ENCODE results near the gene BANP.
"Not testable (repeated sequence)": the region's sequence is repeated elsewhere in the genome, so short reads cannot be mapped to it uniquely, and the experiment has no call there.

The BANP gene

DNA sequence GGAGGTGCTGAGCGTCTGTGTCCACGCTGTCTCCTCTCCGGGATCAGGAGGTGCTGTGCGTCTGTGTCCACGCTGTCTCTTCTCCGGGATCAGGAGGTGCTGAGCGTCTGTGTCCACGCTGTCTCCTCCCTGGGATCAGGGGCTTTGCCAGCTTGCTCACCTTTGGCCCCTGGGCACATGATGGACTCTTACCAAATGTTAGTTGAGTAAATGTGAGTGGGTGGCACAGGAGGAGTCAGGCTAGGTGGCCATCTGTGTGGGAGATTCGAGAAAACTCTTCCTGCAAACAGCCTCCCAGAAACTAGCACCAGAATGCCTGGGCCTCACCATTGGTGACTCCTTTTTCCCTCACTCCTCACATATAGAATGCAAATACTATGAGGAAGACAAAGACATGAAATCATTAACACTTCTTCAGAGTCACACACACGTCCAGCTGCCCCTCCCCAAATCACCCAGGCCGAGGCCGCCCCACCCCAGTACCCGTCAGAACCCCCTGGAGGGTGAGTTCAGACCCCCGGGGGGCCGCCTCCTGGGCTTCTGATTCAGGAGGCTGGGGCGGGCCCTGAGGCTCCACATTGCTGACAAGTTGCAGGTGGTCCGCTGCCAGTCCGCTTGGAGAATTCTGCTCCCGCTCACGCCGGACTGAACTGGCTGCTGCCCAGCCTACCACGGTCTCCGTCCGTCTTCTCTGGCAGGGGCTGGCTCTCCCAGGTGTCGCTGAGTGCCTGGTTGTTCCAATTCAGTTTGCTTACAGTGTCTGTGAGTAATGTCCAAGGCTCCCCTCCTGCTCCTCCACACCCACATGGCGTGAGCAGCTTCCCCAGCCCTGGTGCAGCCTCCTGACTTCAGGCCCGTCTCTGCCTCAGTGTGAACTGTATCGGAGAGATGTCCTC is 158.7 kb downstream of the BANP start:
- not testable (repeated sequence) for DNase-seq

DNA sequence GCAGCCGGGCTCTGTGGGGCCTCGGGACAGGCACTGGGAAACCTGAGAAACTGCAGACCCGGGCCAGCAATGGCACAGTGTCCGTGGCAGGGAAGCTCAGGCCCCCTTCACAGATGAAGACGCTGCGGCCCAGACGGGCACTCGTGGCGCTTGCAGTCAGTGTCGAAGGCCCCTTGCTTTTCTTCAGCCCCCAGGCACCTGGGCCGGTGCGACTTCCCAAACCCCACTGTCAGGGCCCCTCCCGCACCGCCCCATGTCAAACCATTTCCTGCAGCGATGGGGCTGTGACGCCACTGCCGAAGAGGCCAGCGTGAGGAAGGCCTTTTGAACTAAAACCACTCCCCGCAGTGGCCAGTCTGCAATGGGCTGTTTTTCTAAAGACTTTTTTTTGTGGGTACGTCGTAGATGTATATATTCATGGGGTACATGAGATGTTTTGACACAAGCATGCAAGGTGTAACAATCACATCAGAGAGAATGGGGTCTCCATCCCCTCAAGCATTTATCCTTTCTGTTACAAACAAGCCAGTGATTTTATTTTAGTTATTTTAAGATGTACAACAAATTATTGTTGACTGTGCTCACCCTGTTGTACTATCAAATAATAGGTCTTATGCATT is 159.8 kb downstream of the BANP start:
- DNase-seq: not testable (repeated sequence)

DNA sequence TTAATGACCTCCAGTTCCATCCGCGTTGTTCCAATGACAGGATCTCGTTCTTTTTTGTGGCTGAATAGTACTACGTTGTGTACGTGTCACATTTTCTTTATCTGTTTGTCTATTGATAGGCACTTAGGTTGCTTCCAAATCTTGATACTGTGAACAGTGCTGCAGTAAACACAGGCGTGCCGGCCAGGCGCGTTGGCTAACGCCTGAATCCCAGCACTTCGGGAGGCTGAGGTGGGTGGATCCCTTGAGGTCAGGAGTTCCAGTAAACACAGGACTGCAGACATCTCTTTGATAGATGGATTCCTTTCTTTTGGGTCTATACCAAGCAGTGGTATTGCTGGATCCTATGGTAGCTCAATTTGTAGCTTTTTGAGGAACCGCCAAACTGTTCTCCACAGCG is 160.7 kb downstream of the BANP start:
- DNase-seq: not testable (repeated sequence)

GRCh38 chr16:88113545-88114045 is 162.4 kb downstream of the BANP start:
- DNase-seq: no peak

DNA sequence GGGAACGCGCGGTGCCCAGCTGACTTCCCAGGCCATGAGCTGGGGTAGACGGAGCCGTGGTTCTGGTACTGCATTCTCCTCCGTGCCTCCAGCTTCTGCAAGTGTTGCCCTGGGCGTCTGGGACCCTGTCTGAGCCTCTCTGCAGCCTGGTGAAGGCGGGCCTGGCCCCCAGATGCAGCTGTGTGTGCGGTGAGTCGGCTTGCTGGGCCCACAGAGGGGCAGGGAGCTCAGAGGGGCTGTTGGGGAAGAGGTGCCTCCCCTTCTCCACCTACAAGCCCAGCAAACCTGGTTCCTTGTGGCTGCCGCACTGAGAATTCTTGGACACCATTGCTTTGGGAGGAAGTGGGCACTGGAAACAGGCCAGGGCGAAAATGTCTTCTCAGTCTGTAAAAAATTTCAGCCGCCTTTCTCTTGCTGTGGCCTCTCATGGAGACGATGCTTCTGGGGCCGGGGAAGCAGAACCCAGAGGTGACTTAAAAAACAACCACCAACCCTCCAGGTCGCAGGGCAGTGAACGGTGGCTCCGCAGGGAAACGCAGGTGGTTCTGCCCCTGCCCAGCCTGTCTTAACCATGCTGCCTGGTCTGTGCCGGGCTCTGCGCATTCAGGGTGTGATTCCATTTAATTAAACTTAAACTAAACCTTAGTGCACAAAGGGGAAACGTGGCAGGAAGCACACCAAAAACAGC is 163.5 kb downstream of the BANP start:
- DNase-seq: not testable (repeated sequence)

GRCh38 chr16:88116121-88116520 is 164.9 kb downstream of the BANP start:
- DNase-seq: no peak

GRCh38 chr16:88117476-88117868 is 166.2 kb downstream of the BANP start:
- no peak for DNase-seq

DNA sequence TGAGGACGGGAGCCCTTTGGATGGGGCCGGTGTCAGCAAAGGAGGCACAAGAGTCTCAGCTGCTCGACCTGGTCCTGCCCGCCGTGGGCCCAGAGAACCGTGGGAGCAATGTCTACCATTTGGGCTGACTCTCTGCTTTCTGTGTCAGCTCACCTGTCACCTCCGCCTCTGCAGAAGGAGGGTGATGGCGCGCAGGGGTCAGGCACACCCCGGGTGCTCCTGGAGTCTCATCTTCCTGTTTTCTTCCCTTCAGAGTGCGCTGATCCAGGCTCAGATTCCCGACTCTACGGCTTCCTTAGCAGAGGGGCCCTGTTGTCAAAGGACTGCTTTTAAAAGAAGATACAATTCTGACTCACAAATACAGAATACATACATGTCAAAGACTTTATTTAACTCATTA is 167.1 kb downstream of the BANP start:
- DNase-seq: no peak

GRCh38 chr16:88118852-88119741 is 167.9 kb downstream of the BANP start:
- DNase-seq: not testable (repeated sequence)

DNA sequence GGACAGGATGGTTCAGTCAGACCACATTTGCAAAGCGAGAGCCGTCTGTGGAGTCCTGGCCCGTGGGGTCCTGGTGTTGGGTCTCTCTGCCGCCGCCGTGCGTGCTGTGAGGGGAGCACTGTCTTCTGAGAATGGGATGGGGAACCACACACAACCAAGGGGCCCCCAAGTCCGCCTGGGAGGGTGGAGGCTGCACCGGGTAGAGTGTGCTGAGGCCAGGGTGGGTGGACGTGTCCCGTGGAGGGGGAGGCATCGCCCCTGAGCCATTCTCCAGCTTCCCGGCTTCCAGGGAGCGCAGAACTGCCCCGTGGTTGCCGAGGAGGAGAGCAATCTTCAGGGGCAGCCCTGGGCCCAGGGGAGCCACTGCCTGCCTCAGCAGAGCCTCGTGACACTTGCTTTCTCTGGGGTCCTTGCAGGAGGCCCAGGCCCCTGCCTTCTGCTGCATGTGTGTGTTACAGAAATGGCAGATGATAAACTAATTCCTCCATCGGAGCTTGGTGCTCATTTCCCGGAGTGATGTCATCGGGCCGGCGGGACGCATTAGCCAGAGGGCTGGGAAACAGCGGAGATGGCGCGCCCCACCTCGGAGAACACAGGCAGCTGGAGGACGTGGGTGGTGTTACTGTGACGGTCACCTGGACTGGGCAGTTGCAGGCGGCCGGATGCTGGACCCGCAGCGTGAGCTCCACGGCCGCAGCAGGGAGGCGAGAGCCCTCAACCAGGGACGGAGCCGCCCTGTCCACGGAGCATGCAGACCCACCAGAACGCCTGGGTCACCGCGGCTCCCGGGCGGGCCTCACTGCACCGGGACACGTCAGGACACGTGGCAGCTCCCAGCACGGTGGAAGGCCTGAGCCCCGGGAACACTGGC is 168.9 kb downstream of the BANP start:
- DNase-seq: not testable (repeated sequence)

DNA sequence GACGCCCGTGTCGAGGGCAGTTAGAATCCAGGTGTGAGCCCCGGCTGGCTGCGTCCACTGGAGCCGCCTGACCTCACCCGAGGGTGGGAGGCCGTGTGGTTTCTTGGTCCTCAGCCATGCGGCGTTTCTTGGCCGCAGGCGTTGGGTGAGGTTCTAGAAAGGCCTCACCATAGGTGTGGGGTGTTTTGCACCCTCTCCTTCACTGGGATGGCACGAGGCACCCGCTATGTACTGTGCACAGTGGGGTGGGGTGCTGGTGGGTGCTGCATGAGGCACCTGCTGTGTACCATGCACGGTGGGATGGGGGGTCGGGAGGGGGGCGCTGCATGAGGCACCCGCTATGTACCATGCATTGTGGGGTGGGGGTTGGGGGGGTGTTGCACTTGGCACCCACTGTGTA is 169.6 kb downstream of the BANP start:
- DNase-seq: no peak

DNA sequence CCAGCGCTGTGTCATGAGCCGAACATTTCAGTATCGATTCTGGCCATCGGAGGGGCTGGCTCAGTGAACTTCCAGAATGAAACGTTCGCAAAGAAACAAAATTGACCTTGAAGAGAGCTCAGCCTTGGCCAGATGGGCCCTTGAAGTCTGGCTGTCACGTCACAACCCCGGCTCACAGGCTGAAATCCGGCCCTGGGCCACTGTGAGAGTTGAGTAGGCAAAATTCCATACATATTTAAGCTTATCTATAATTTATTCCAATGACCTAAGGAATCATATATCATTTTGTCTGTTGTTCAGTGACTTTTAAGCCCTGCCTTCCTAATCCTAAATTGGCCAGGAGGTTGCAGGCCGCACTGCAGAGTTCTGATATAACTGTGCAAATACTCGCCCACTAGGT is 170.2 kb downstream of the BANP start:
- DNase-seq: not testable (repeated sequence)

- no peak for DNase-seq
Measured at GRCh38 chr16:88121886-88122580, 170.8 kb downstream of the BANP start.

All from activated CD4-positive, alpha-beta T cell treated with anti-CD3 and anti-CD28 coated beads, Interleukin-10, Interleukin-2, amounts not matched to agents 100 ng/mL and 50 ng/mL, durations not matched to agents 16 hours and 8 hours (primary cell).